WTC11 (cell line): ENCODE results near the gene EDIL3. TPM values are rescaled to one million over a fixed set of nuclear protein-coding genes. Genes with fewer than 3 reads are reported as not detected.
A peak's percentile ranks its signal among the peaks of the same experiment; 100 is the strongest.

ENCODE experiments used
- ATAC-seq: fragments of 200-7000 bp; cut with Tn5 transposase; 2 replicates; pipeline ENCODE4 v1.10.0; 2021; ENCODE audit warnings: mild to moderate bottlenecking, moderate library complexity
- CTCF ChIA-PET: fragments of 300-600 bp; sonication (Branson Sonifier 250); formaldehyde crosslinking; loops from one replicate; lab custom pipeline; 2021; ENCODE audit warnings: antibody characterized with exemption; lab: Charles Lee
- POLR2A ChIA-PET: fragments of 350-600 bp; sonication (Branson Sonifier 250); formaldehyde crosslinking; loops from one replicate; lab custom pipeline; 2021; ENCODE audit warnings: antibody characterized with exemption; lab: Charles Lee
- DNase-seq: peaks from one replicate; pipeline ENCODE4 v3.0.0; 2021; ENCODE audit warnings: low spot score
- H3K27ac Mint-ChIP-seq: 2 replicates; pipeline ENCODE4 v1.8.0; 2021; ENCODE audit warnings: mixed read lengths
- H3K27me3 Mint-ChIP-seq: 2 replicates; pipeline ENCODE4 v1.8.0; 2021; ENCODE audit warnings: low read depth, mild to moderate bottlenecking, moderate library complexity, mixed read lengths
- H3K36me3 Mint-ChIP-seq: 2 replicates; pipeline ENCODE4 v1.8.0; 2021; ENCODE audit warnings: mixed read lengths
- H3K4me1 Mint-ChIP-seq: 2 replicates; pipeline ENCODE4 v1.8.0; 2022; ENCODE audit warnings: mixed read lengths
- H3K4me3 Mint-ChIP-seq: 2 replicates; pipeline ENCODE4 v1.8.0; 2021; ENCODE audit warnings: mild to moderate bottlenecking, moderate library complexity, mixed read lengths
- H3K9me3 Mint-ChIP-seq: 2 replicates; pipeline ENCODE4 v1.8.0; 2021; ENCODE audit warnings: mixed read lengths
- CREM ChIP-seq: sonication (generic); formaldehyde crosslinking; IDR thresholded peaks from 2 replicates; pipeline ENCODE4 v1.8.1; 2022; ENCODE audit warnings: mild to moderate bottlenecking, missing genetic modification reagents, moderate library complexity
- ELF4 ChIP-seq: sonication (generic); formaldehyde crosslinking; IDR thresholded peaks from 2 replicates; pipeline ENCODE4 v1.8.1; 2022; ENCODE audit warnings: low read depth, mild to moderate bottlenecking, moderate library complexity, missing genetic modification reagents
- GTF2I ChIP-seq: fragments of 250-450 bp; sonication (Bioruptor Pico); conservative IDR thresholded peaks from 2 replicates; pipeline ENCODE4 v1.4.0; 2021; ENCODE audit warnings: mild to moderate bottlenecking
- HMGA2 ChIP-seq: fragments of 250-450 bp; sonication (Bioruptor Pico); IDR thresholded peaks from 2 replicates; pipeline ENCODE4 v1.4.0; 2021; ENCODE audit warnings: mild to moderate bottlenecking, moderate library complexity
- KAT7 ChIP-seq: sonication (generic); formaldehyde crosslinking; IDR thresholded peaks from 2 replicates; pipeline ENCODE4 v1.8.1; 2023; ENCODE audit warnings: missing genetic modification reagents, mild to moderate bottlenecking, borderline replicate concordance
- NR3C1 ChIP-seq: sonication (generic); formaldehyde crosslinking; conservative IDR thresholded peaks from 2 replicates; pipeline ENCODE4 v1.8.1; 2023; ENCODE audit warnings: low read depth, mild to moderate bottlenecking, missing genetic modification reagents
- SMAD3 ChIP-seq: sonication (generic); formaldehyde crosslinking; IDR thresholded peaks from 2 replicates; pipeline ENCODE4 v1.8.0; 2022; ENCODE audit warnings: missing genetic modification reagents, mild to moderate bottlenecking, borderline replicate concordance
- SMAD4 ChIP-seq: sonication (generic); formaldehyde crosslinking; IDR thresholded peaks from 2 replicates; pipeline ENCODE4 v1.8.0; 2022; ENCODE audit warnings: mild to moderate bottlenecking, missing genetic modification reagents
- TEAD4 ChIP-seq: sonication (generic); formaldehyde crosslinking; IDR thresholded peaks from 2 replicates; pipeline ENCODE4 v1.8.0; 2022; ENCODE audit warnings: mild to moderate bottlenecking, missing genetic modification reagents
- ZNF219 ChIP-seq: sonication (generic); formaldehyde crosslinking; IDR thresholded peaks from 2 replicates; pipeline ENCODE4 v1.8.0; 2023; ENCODE audit warnings: missing genetic modification reagents, mild to moderate bottlenecking, borderline replicate concordance
- ZNF263 ChIP-seq: sonication (generic); formaldehyde crosslinking; IDR thresholded peaks from 2 replicates; pipeline ENCODE4 v1.8.1; 2022; ENCODE audit warnings: low read depth, mild to moderate bottlenecking, moderate library complexity, missing genetic modification reagents
- ZNF396 ChIP-seq: fragments of 250-450 bp; sonication (Bioruptor Pico); IDR thresholded peaks from 2 replicates; pipeline ENCODE4 v1.8.0; 2021; ENCODE audit warnings: mild to moderate bottlenecking, moderate library complexity, borderline replicate concordance
- total RNA-seq: library from RNA; stranded (reverse); gene quantifications from 3 replicates; pipeline ENCODE4 v1.2.3, GENCODE V29; 2021
- TF ChIP-seq, protein P1 (sequence below): sonication (generic); formaldehyde crosslinking; conservative IDR thresholded peaks from 2 replicates; pipeline ENCODE4 v1.8.1; 2023; ENCODE audit warnings: mild to moderate bottlenecking, low read depth, missing genetic modification reagents, moderate library complexity
- TF ChIP-seq, protein P2 (sequence below): sonication (generic); formaldehyde crosslinking; IDR thresholded peaks from 2 replicates; pipeline ENCODE4 v1.8.1; 2022; ENCODE audit warnings: mild to moderate bottlenecking, moderate library complexity, missing genetic modification reagents
- TF ChIP-seq, protein P3 (sequence below): sonication (generic); formaldehyde crosslinking; IDR thresholded peaks from 2 replicates; pipeline ENCODE4 v1.8.0; 2022; ENCODE audit warnings: missing genetic modification reagents
- TF ChIP-seq, protein P4 (sequence below): fragments of 250-450 bp; sonication (Bioruptor Pico); IDR thresholded peaks from 2 replicates; pipeline ENCODE4 v1.9.0; 2021; ENCODE audit warnings: mild to moderate bottlenecking

Gene EDIL3
- total RNA-seq, 1 experiment from 2014 or later, result 48.3 TPM

DNA sequence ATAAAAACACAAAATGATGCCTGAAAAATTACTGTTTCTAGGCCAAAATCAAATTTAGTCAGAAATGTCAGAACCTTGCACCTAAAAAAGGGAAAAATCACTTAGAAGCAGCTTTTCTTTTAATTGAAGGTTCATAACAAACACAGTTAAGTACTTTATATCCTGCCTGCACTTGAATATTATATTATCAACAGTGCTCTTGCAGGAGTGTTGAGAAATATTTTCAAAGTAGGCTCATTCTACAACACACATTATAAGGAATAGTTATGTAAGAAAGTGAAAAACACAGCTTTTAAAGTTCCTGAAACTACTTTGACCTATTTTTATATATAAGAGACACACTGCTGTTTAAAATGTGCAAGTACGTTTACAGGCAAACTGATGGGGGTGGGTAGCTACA, 8.3 kb downstream of the EDIL3 start:
- Mint-ChIP-seq H3K27me3 (no peaks in the 10 kb centered on the region), H3K4me1 (peaks cover 25% of the 10 kb centered on the region), H3K9me3 (no peaks in the 10 kb centered on the region), H3K27ac (0 out of 2 replicates have a peak overlapping the region, but pooled peaks have one; percentile 56), H3K4me3 (no peak overlapping the region), H3K36me3 (no peaks in the 10 kb centered on the region)
- POLR2A ChIA-PET, result interaction anchor here (0.6 kb wide), 1 partner anchor 125 kb away, joined by 4 read pairs; no protein-coding TSS in a partner anchor
- TF ChIP-seq TEAD4 (CRISPR knock-in tag) (no peak), NR3C1 (CRISPR knock-in tag) (no peak), ZNF263 (no peak), CREM (CRISPR knock-in tag) (no peak)
- DNase-seq (no peak), ATAC-seq (no peak)
- CTCF ChIA-PET, result no interaction called here

DNA sequence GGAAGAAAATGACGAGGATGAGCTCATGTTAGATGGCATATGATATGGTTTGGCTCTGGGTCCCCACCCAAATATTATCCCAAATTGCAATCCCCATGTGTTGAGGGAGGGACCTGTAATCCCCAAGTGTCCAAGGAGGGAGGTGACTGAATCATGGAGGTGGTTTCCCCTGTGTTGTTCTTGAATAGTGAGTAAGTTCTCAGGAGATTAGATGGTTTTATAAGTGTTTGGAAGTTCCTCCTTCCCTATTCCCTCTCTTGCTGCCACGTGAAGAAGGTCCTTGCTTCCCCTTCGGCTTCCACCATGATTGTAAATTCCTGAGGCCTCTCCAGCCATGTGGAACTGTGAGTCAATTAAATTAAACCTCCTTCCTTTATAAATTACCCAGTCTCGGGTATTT, 10.1 kb downstream of the EDIL3 start:
- peaks cover 24% of the 10 kb centered on the region for H3K4me1 Mint-ChIP-seq
- no peaks in the 10 kb centered on the region for H3K27me3 Mint-ChIP-seq
- DNase-seq (no peak), ATAC-seq (no peak)
- TF ChIP-seq ELF4 (CRISPR knock-in tag) (no peak), SMAD4 (CRISPR knock-in tag) (no peak), GTF2I (CRISPR knock-in tag) (no peak), HMGA2 (CRISPR knock-in tag) (no peak), NR3C1 (CRISPR knock-in tag) (no peak), ZNF396 (CRISPR knock-in tag) (no peak), ZNF219 (CRISPR knock-in tag) (no peak), KAT7 (CRISPR knock-in tag) (no peak), ZNF263 (no peak), SMAD3 (CRISPR knock-in tag) (no peak)
- TF ChIP-seq, protein P1, sequence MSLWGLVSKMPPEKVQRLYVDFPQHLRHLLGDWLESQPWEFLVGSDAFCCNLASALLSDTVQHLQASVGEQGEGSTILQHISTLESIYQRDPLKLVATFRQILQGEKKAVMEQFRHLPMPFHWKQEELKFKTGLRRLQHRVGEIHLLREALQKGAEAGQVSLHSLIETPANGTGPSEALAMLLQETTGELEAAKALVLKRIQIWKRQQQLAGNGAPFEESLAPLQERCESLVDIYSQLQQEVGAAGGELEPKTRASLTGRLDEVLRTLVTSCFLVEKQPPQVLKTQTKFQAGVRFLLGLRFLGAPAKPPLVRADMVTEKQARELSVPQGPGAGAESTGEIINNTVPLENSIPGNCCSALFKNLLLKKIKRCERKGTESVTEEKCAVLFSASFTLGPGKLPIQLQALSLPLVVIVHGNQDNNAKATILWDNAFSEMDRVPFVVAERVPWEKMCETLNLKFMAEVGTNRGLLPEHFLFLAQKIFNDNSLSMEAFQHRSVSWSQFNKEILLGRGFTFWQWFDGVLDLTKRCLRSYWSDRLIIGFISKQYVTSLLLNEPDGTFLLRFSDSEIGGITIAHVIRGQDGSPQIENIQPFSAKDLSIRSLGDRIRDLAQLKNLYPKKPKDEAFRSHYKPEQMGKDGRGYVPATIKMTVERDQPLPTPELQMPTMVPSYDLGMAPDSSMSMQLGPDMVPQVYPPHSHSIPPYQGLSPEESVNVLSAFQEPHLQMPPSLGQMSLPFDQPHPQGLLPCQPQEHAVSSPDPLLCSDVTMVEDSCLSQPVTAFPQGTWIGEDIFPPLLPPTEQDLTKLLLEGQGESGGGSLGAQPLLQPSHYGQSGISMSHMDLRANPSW (CRISPR knock-in tag), result no peak
- TF ChIP-seq, protein P2, sequence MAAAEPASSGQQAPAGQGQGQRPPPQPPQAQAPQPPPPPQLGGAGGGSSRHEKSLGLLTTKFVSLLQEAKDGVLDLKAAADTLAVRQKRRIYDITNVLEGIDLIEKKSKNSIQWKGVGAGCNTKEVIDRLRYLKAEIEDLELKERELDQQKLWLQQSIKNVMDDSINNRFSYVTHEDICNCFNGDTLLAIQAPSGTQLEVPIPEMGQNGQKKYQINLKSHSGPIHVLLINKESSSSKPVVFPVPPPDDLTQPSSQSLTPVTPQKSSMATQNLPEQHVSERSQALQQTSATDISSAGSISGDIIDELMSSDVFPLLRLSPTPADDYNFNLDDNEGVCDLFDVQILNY (CRISPR knock-in tag), result no peak
- TF ChIP-seq, protein P3, sequence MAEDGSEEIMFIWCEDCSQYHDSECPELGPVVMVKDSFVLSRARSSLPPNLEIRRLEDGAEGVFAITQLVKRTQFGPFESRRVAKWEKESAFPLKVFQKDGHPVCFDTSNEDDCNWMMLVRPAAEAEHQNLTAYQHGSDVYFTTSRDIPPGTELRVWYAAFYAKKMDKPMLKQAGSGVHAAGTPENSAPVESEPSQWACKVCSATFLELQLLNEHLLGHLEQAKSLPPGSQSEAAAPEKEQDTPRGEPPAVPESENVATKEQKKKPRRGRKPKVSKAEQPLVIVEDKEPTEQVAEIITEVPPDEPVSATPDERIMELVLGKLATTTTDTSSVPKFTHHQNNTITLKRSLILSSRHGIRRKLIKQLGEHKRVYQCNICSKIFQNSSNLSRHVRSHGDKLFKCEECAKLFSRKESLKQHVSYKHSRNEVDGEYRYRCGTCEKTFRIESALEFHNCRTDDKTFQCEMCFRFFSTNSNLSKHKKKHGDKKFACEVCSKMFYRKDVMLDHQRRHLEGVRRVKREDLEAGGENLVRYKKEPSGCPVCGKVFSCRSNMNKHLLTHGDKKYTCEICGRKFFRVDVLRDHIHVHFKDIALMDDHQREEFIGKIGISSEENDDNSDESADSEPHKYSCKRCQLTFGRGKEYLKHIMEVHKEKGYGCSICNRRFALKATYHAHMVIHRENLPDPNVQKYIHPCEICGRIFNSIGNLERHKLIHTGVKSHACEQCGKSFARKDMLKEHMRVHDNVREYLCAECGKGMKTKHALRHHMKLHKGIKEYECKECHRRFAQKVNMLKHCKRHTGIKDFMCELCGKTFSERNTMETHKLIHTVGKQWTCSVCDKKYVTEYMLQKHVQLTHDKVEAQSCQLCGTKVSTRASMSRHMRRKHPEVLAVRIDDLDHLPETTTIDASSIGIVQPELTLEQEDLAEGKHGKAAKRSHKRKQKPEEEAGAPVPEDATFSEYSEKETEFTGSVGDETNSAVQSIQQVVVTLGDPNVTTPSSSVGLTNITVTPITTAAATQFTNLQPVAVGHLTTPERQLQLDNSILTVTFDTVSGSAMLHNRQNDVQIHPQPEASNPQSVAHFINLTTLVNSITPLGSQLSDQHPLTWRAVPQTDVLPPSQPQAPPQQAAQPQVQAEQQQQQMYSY (CRISPR knock-in tag), result no peak
- TF ChIP-seq, protein P4, sequence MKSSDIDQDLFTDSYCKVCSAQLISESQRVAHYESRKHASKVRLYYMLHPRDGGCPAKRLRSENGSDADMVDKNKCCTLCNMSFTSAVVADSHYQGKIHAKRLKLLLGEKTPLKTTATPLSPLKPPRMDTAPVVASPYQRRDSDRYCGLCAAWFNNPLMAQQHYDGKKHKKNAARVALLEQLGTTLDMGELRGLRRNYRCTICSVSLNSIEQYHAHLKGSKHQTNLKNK (CRISPR knock-in tag), result no peak
- H3K36me3 Mint-ChIP-seq, result no peaks in the 10 kb centered on the region
- ChIA-PET POLR2A (interaction anchor here (0.6 to 0.7 kb wide), 2 partner anchors 11 to 260 kb away, joined by 3 to 6 read pairs; no protein-coding TSS in a partner anchor), CTCF (no interaction called here)
- H3K4me3 Mint-ChIP-seq, result no peak overlapping the region
- H3K27ac Mint-ChIP-seq, result no peak overlapping the region
- H3K9me3 Mint-ChIP-seq, result no peaks in the 10 kb centered on the region
